HT-29 (cell line): ENCODE data around the gene CLDN2. TPM values are rescaled to one million over a fixed set of nuclear protein-coding genes. Genes with fewer than 3 reads are reported as not detected.
A peak's percentile ranks its signal among the peaks of the same experiment; 100 is the strongest.

Experiments
- DNase-seq: peaks from one replicate; pipeline ENCODE4 v3.0.0-alpha.2; 2015; ENCODE audit warnings: low spot score
- total RNA-seq: library from RNA; depleted of rRNA; stranded (reverse); fragments of >200 nt; shearing (Covaris generic); gene quantifications from 2 replicates; pipeline ENCODE4 v1.2.3, GENCODE V29; 2014

CLDN2 gene
- total RNA-seq, 1 experiment from 2014 or later: 55.7 TPM

DNA sequence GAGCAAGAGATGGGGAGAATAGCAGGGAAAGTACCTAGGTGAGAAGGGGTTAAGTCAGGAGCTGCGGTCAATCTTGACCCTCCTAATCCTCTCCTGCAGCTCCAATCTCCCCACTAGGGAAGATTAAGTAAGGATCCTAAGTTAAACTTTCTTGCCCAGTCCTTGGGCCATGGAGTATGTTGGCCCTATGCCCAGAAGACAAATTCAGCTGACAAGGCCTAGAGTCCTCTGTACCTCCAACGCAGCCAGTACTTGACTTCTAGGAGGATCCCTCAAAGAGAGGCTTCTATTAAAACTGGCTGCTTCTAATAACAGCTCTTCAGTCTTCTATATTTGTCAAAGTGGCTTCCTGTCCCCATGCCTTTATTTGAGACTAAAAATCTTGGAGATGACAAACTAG is 1.4 kb downstream of the CLDN2 start:
- no peak for DNase-seq

DNA sequence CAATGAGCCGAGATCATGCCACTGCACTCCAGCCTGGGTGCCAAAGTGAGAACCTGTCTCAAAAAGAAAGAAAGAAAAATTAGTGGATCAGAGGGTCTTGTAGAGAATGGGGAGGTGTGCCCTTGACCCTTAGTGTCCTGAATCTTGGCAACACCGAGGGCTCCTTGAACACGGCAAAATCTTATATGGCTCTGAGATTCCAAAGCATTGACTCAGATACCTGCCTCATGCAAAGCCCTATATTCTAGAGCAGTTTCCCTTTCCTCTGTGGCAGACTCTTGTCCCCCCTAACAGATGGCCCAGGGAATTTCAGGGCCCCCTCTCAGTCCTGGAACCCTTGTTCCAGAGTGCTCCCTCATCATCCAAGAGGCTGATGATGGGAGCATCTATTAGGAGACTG is 6.8 kb downstream of the CLDN2 start:
- DNase-seq: no peak

DNA sequence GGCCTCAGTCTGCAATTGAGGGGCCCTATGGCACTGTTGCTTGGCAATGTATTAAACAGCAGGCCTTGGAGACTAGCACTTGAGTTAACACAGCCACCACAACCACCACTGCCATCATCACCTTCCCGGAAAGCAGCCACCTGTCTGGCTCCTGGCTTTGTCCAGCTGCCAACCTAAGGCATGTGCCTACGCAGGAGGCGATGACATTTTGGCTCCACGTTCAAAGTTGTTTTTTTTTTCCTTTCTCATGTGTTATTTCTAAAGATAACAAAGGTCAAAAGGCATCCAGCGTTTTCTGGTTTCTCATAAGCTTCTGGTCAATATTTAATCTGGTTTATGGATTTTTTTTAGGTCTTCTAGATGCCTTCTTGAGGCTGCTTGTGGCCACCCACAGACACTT is 7.5 kb downstream of the CLDN2 start:
- DNase-seq: peak; percentile 60

DNA sequence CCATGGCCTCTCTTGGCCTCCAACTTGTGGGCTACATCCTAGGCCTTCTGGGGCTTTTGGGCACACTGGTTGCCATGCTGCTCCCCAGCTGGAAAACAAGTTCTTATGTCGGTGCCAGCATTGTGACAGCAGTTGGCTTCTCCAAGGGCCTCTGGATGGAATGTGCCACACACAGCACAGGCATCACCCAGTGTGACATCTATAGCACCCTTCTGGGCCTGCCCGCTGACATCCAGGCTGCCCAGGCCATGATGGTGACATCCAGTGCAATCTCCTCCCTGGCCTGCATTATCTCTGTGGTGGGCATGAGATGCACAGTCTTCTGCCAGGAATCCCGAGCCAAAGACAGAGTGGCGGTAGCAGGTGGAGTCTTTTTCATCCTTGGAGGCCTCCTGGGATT is 8.0 kb downstream of the CLDN2 start:
- no peak for DNase-seq

DNA sequence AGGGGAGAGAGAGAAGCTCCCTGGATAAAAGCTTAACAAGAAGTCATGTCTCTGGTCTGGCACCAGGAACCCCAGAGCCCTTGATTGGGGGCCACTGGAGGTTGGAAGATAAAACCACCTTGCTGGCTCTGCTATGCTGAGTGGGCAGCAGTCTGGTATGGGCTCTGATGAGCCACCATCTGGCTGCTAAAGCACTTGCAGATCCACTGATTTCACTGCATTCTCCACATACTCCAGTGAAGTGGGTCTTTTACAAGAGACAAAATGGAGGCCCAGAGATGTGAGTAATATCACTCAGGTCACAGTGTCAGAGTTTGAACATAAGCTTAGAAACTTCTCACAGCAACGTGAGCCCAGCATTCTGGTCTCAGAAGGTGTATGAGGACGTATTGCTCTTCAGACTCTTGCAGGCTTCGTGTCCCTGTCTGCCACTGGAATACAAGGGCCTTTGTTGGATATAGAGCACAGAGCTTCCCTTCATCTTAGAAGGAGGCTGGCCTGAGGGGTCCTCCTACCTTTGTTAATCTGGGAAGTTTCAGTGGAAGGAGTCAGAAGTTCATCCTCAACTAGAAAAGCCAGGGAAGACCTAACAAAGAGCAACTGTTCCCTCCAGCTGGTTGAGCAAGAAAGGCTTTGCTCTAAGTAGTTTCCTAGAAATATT is 11.8 kb downstream of the CLDN2 start:
- DNase-seq: peak; percentile 51

DNA sequence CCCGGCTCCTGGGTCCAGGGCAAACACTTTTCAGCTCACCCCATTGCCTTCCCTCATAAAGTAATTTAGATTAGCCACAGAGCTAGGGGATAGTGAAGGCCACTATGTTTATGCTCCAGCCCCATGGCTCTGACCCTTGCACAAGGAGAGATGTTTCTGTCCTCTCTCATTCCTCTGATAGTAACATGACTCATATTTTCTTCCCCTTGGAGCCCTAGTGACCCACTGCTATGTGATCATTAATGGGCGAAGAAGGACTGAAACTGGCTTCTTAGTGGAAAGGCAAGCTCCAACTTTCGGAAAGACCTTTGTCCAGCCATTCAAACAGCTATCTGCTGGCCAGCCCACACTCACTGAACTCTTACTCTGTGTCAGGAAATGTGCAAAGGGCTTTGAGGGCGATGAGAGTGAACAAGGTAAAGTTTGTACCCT is 12.3 kb downstream of the CLDN2 start:
- DNase-seq: peak; percentile 51

DNA sequence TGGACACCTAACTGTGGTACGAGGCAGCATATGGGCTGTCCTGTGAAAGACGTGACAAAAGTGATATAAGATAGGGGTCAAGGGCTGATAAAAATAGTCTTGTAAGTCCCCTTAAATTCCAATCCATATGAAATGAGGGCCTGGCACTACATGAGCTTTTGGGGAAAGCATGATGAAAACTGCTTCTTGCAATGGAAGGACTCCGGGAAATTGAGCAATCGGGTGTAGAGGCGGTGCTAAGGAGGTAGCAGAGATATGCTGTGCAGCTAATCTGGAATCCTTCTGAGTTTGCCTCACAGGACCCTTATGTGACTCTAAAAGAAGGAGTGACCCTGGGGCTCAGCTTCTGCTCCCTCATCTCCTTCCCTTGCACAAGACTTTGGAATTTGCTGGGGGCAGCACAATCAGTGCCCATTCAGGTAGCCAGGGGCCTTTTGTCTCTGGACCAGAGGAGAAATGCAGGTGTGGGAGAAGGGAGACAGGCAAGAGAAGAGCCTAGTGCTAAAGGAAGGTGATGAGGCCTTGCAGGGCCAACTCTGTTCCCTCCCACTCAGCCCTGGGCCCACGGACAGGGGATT is 12.8 kb downstream of the CLDN2 start:
- peak; percentile 17 for DNase-seq

DNA sequence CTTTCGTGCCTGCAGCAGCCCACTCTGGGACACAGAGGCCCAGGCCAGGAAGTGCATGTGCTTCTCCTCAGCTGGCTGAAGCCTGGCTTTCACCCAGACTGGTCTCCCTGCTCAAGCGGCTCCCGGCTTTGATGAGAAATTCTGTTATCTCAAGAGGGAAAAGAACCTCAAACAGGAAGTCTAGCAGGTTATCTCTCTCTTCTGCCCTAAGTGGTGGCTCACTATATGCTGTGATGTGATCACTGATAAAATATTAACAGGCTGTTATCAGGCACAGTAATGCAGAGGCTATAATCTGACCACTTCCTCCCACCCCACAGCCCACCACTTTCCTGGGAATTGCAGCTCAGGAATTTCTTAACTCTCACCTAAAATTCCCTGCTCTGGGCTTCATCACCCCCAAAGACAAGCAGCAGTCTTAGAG is 13.3 kb downstream of the CLDN2 start:
- peak; percentile 27 for DNase-seq

DNA sequence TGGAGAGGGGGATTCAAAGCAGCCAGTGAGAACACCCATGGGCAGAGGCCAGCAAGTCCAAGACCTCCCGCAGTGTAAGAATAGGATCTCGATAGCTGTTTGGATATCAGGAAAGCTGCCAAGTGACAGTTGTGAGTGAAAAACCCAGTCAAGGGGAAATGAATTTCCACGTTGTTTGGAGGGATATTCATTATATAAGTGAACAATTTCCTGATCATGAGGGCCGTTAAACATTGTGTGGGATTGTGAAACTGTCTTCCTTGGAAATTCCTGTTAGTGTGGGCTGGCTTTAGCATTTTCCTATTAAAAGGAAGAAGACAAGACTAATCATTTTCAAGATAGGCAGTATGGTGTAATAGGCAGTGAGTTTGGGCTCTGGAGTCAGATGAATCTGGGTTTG is 15.0 kb downstream of the CLDN2 start:
- no peak for DNase-seq

DNA sequence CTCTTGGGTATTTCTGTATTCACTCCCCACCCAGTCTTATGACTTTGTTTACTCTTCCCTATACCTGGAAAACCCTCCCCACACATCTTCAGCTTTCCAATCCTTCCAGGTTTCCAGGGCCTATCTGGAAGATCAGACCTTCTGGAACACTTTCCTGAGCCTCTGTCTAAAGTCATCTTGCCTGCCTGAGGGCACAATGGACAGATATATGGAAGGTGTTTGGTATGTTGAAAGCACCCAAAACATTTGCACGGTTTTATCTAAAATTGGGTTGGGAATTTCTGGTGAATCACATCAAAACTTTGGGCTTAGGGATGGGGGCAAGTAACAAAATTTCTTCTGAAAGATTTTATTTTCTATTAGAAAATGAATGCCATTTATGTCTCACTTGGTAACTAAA is 16.0 kb downstream of the CLDN2 start:
- DNase-seq: no peak

DNA sequence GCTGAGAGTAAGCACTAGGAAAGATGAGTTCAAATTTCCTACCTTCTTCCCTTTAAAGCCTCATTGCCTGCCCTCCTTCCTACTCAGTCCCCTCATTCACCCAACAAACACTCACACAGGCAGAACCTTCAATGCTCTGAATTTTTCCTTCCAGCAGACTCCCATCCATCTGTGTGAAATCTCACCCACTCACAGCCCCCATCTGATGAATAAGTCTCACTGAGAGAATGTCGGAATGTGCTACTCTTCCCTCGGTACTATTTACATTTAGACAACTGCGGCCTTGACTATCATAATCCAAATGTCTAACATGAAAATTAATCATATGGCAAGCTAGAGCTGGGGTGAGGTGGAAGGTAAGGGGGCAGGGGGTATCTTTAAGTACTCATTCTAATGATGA is 19.4 kb downstream of the CLDN2 start:
- no peak for DNase-seq

DNA sequence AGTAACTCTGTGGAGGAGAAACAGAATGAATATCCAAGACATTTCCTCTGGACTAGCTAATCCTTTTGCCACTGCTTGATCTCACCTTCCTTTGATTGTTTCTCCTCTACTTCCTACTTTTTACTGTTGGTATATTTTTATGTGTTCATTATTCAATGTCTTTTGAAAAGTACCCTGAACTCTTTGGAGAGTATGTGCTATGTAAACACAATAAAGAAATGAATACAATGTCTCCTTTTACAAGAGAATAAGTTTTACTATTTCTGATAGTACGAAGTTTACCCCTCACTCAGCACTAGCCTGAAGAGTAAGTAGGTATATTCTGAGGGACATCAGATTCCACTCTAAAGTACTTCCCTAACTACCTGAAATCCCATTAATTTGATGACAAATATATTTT is 19.9 kb downstream of the CLDN2 start:
- no peak for DNase-seq

DNA sequence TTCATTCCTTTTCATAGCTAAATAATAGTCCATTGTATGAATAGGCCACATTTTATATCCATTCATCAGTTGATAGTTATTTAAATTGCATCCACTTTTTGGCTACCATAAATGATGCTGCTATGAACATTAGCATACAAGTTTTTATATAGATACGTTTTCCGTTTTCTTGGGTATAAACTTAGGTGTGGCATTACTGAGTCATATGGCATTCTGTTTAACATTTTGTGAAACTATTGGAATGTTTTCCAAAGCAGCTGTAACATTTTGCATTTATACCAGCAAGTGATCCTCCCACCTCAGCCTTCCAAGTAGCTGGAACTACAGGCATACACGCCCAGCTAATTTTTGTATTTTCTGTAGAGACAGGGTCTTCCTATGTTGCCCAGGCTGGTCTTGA is 26.3 kb downstream of the CLDN2 start:
- DNase-seq: no peak

DNA sequence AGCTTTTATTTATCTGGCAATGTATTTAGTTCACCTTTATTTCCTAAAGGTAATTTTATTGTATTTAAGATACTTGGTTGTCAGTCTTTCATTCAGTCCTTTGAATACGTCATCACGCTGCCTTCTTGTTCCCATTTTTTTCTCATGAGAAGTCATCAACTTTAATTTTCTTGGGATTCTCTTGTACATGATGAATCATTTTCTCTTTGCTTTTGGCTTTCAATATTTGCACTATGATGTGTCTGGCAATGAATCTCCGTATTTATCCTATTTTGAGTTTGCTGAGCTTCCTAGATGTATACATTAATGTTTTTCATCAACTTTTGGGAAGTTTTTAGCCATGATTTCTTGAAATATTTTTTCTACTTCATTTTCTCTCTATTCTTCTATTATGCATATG is 28.4 kb downstream of the CLDN2 start:
- no peak for DNase-seq

DNA sequence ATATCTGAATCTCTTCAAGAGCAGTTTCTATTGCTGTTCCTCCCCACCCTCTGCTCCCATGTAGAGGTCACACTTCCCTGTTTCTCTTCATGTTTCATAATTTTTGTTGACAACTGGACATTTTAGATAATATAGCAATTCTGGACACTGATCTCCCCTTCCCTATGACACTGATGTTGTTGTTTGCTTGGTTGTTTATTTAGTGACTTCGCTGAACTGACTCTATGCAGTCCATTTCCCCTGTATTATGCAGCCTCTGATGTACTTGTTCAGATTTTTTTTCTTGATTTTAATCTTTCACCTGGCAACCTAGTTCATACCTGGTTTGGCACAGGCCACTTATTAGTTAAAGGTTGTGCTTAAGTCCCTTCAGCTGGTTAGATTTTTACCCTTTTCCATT is 29.2 kb downstream of the CLDN2 start:
- no peak for DNase-seq

DNA sequence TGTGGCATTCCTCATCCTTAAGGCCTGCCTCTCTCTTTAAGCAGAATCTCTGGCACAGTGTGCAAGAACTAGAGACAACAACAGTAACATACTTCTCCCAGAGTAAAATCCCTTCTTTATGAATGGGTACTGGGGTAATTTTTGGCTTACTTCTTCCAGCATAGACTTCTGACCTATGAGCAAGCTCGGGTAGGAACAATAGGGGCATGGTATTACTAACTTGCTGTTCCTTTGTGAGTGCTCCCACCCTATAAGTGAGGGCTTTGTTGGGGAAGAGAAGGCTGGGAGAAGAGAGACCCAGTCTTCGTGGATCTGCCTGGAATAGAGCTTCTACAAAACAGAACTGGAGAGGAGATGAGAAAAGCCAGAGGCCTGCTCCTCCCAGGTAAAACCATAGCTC is 30.2 kb downstream of the CLDN2 start:
- no peak for DNase-seq

DNA sequence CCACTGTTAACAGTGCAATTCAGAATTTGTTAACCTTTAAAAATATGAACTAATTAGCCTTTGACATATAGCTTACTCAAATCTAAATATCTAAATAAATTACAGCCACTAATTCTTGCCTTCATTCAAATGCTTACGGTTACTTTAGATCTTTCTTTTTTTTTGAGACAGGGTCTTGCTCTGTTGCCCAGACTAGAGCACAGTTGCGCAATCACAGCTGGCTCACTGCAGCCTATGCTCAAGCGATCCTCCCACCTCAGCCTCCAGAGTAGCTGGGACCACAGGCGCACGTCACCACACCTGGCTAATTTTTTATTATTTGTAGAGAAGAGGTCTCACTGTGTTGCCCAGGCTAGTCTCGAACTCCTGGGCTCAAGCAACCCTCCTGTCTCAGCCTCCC is 31.0 kb downstream of the CLDN2 start:
- DNase-seq: no peak

DNA sequence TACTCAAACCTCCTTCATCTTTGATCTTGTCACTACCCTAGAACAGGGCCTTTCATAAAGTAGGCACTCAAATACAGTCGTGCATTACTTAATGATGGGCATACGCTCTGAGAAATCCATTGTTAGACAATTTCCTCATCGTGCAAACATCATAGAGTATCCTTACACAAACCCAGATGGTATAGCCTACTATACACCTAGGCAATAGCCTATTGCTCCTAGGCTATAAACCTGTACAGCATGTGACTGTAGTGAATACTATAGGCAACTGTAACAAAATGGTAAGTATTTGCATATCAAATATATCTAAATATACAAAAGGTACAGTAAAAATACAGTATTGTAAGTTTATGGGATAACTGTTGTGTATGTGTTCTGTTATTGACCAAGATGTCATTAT is 31.9 kb downstream of the CLDN2 start:
- no peak for DNase-seq

DNA sequence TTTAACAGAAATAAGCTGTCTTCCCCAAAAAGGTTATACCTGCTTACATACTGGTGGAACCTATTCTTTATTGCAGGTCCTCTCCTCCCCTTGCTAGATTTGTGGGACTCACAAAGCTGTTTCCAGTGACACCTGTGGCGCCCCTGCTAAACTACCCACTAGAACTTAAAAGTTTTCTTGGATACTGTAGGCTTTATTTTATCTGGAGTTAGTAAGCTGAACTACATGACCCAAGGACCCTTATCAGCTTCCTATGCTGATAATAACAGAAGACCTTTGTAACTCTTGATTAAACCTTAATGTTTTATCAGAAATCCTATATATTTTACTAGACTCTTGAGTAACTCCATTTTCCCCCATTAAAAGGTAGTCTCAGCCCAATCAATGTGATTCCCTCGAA is 32.3 kb downstream of the CLDN2 start:
- no peak for DNase-seq

DNA sequence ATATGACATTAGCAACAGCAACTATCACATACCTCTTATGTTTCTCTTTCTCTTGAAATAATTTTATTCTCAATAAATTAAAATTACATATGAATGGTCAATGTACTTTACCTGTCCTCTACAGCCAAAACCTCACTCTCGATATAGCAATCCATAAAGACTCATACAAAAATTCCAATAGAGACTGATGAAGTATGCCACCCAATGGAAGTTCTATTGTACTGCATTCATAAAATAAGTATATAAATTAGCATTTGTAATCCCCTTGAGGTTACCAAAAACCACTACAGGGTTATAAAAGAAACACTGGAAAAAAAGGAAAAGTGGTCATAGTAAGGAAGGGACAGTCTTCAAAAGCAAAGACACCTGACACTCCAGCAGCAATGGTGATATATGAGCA is 32.8 kb downstream of the CLDN2 start:
- peak; percentile 58 for DNase-seq

DNA sequence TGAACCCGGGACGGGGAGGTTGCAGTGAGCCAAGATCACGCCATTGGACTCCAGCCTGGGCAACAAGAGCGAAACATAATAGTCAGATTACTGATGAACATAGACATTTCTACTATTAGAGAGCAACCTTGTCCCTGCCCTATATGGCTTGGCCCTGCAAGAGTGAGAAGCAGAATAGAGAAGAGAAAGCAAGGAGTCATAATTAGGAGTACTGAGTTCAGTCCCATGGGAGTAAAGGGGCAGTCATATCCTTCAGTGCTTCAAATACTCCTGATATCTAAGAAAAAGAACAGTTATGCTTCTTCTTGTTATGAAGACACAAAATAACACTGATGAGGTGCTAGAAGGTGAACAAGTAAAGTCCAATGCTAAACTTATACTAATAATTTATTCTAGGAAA is 33.8 kb downstream of the CLDN2 start:
- DNase-seq: no peak

DNA sequence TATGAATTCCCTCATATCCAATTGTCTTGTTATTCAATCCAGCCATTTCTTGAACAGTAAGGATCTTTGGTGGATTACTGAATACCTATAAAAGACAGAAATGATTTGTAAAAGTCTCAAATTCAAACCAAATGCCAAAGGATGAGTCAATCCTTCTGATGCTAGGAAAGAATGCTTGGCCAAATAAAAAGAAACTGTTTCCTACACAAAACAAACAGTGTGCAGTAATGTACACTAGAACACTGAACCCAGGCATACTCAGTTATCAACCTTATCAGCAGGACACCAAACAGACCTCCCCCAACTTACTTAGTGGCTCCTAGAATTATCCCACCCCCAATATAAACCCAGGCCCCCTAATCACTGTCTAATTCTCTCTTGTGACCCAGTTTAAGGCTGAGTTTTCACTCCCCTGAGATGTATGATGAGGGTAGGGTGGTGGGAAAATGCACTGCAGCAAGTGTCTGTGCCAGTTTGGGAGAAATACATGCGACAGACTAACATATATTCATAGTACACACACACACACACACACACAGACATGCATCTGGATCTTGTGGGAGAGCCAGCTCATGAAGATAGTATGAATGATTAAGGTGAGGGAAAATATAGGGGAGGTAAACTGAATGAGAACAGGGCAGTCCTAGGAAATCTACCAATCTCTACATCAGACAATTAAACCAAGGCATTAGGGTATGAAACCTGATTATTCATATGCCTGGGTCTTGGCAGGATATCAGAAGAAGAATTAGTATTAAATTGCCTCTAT is 35.0 kb downstream of the CLDN2 start:
- DNase-seq: peak; percentile 23

DNA sequence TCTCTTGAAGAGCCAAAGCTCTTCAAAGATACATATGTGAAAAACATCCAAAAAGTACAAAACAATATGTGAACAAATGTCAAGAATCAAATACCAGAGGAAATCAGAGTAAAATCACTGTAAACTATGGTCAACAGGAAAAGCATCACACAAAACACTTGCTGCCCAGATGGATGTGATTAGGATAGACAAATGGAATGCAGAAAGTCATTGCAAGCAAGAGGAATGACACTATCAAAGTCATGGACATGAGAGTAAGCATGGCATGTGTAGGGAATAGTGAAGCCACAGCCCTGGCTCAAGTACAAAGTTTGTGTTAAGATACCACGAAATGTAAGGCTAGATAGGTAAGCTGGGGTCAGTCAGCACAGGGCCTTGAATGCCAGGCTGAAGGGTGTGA is 37.7 kb downstream of the CLDN2 start:
- DNase-seq: no peak
